ENCODE measurements around the gene GFRA1.

Gene GFRA1

DNA sequence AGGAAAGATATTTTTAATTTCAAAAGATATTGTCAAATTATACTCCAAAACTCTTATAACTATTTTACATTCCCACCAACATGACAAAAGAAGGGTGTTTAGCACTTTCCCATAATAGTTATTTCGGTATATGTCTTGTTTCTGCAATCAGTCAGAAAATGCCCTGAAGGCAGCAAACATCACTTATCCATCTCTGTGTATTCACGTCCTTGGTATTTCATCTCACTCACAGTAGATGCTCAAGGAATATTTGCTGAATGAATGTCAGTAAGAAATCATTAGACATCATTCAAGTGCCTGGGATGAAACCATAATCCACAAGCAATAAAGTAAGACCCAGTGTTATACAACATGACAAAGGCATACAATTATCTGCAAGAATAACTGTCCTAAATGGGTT lies 112.7 kb downstream of the GFRA1 start:
- Histone ChIP-seq H3K4me3 (ENCODE audit: low read length in 2 of 2) (no peak overlapping the region), H3K27ac (ENCODE audit: low read length) (no peak overlapping the region), H3K36me3 (ENCODE audit: control insufficient read depth in 2 of 2, insufficient read depth in 2 of 2, low read length in 2 of 2) (no peaks in the 10 kb centered on the region), H3K9ac (ENCODE audit: low read length in 2 of 2) (no peak overlapping the region), H3K9me3 (ENCODE audit: control insufficient read depth in 2 of 2, low read length in 2 of 2) (no peaks in the 10 kb centered on the region), H3K27me3 (ENCODE audit: control insufficient read depth in 1 of 2, insufficient read depth in 2 of 2, low read length in 2 of 2) (no peaks in the 10 kb centered on the region), H3K4me1 (ENCODE audit: control insufficient read depth, insufficient read depth, low read length) (no peaks in the 10 kb centered on the region)

- H3K27me3 ChIP-seq (ENCODE audit: control insufficient read depth in 1 of 2, insufficient read depth in 2 of 2, low read length in 2 of 2), result no peaks in the 10 kb centered on the region
- H3K36me3 ChIP-seq (ENCODE audit: control insufficient read depth in 2 of 2, insufficient read depth in 2 of 2, low read length in 2 of 2), result no peaks in the 10 kb centered on the region
- H3K9ac ChIP-seq (ENCODE audit: low read length in 2 of 2), result no peak overlapping the region
- no peak overlapping the region for H3K4me3 ChIP-seq (ENCODE audit: low read length in 2 of 2)
- H3K4me1 ChIP-seq (ENCODE audit: control insufficient read depth, insufficient read depth, low read length), result no peaks in the 10 kb centered on the region
- H3K27ac ChIP-seq (ENCODE audit: low read length), result no peak overlapping the region
- H3K9me3 ChIP-seq (ENCODE audit: control insufficient read depth in 2 of 2, low read length in 2 of 2), result no peaks in the 10 kb centered on the region
These were observed 113.8 kb downstream of the GFRA1 start for GRCh38 chr10:116159197-116159596.

GRCh38 chr10:116158036-116158435 lies 115.0 kb downstream of the GFRA1 start:
- Histone ChIP-seq H3K27ac (ENCODE audit: low read length) (no peak overlapping the region), H3K9ac (ENCODE audit: low read length in 2 of 2) (no peak overlapping the region), H3K4me3 (ENCODE audit: low read length in 2 of 2) (no peak overlapping the region), H3K36me3 (ENCODE audit: control insufficient read depth in 2 of 2, insufficient read depth in 2 of 2, low read length in 2 of 2) (no peaks in the 10 kb centered on the region), H3K9me3 (ENCODE audit: control insufficient read depth in 2 of 2, low read length in 2 of 2) (no peaks in the 10 kb centered on the region), H3K27me3 (ENCODE audit: control insufficient read depth in 1 of 2, insufficient read depth in 2 of 2, low read length in 2 of 2) (no peaks in the 10 kb centered on the region), H3K4me1 (ENCODE audit: control insufficient read depth, insufficient read depth, low read length) (no peaks in the 10 kb centered on the region)

DNA sequence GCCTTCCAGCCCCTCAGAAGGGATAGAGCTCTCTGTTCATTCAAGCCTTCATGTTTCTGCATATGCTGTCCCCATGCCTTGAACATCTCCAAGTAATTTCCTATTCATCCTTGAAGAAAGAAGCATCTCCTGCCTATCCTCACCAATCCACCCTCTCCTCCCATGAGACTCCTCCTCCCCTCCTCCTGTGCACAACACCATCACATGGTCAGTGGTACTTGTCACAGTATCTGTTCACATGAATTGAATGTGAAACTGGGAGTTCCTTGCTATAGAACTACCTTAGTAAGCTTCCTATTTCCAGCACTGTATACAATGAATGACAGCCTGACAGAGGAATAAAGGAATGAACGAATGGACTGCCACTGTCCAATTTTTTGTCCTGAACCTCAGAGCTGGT lies 115.5 kb downstream of the GFRA1 start:
- Histone ChIP-seq H3K4me3 (ENCODE audit: low read length in 2 of 2) (no peak overlapping the region), H3K27me3 (ENCODE audit: control insufficient read depth in 1 of 2, insufficient read depth in 2 of 2, low read length in 2 of 2) (no peaks in the 10 kb centered on the region)

DNA sequence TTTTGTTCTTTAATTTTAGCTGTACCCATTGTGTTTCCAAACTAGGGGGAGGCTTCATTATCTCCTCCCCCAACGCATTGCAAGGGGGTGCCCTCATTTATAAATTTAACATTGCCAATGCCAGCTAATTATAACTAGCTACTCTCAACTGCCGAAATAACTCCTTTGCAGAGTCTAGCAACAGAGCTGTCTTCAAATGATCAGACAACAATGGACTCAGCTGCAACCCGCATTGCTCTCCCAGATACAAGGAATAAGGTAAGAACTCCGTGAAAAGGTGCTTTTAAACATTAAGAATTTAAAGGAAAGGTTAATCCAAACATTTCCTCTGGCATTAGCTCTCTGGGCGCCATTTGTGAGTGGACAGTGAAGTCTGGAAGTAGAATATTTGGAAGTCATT lies 116.2 kb downstream of the GFRA1 start:
- Histone ChIP-seq H3K9me3 (ENCODE audit: control insufficient read depth in 2 of 2, low read length in 2 of 2) (no peaks in the 10 kb centered on the region), H3K36me3 (ENCODE audit: control insufficient read depth in 2 of 2, insufficient read depth in 2 of 2, low read length in 2 of 2) (no peaks in the 10 kb centered on the region), H3K27ac (ENCODE audit: low read length) (no peak overlapping the region), H3K27me3 (ENCODE audit: control insufficient read depth in 1 of 2, insufficient read depth in 2 of 2, low read length in 2 of 2) (no peaks in the 10 kb centered on the region), H3K4me1 (ENCODE audit: control insufficient read depth, insufficient read depth, low read length) (no peaks in the 10 kb centered on the region), H3K9ac (ENCODE audit: low read length in 2 of 2) (no peak overlapping the region), H3K4me3 (ENCODE audit: low read length in 2 of 2) (no peak overlapping the region)

More for the DNA sequence above, 115.5 kb downstream of the GFRA1 start:
- Histone ChIP-seq H3K4me1 (ENCODE audit: control insufficient read depth, insufficient read depth, low read length) (no peaks in the 10 kb centered on the region), H3K9ac (ENCODE audit: low read length in 2 of 2) (no peak overlapping the region), H3K36me3 (ENCODE audit: control insufficient read depth in 2 of 2, insufficient read depth in 2 of 2, low read length in 2 of 2) (no peaks in the 10 kb centered on the region), H3K27ac (ENCODE audit: low read length) (no peak overlapping the region), H3K9me3 (ENCODE audit: control insufficient read depth in 2 of 2, low read length in 2 of 2) (no peaks in the 10 kb centered on the region)

DNA sequence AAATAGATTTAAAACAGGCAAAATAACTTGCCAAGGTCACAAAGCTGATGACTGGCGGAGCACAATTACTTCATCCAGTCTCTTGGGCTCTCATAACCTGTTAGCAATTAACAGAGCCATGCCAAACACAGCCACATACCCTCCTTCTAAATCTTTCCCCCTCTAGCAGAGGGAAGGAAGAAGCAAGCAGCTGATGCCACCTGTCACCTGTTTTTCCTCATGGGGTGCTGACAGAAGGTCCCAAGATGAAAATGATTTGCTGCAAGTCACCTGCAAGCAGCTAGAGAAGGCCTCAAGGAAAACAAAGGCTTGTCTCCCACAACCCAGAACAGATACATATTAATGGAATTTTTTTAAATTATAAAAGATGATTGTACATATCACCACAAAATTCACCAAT lies 117.8 kb downstream of the GFRA1 start:
- Histone ChIP-seq H3K27me3 (ENCODE audit: control insufficient read depth in 1 of 2, insufficient read depth in 2 of 2, low read length in 2 of 2) (no peaks in the 10 kb centered on the region), H3K9me3 (ENCODE audit: control insufficient read depth in 2 of 2, low read length in 2 of 2) (no peaks in the 10 kb centered on the region), H3K9ac (ENCODE audit: low read length in 2 of 2) (no peak overlapping the region), H3K36me3 (ENCODE audit: control insufficient read depth in 2 of 2, insufficient read depth in 2 of 2, low read length in 2 of 2) (no peaks in the 10 kb centered on the region), H3K4me3 (ENCODE audit: low read length in 2 of 2) (no peak overlapping the region), H3K27ac (ENCODE audit: low read length) (no peak overlapping the region), H3K4me1 (ENCODE audit: control insufficient read depth, insufficient read depth, low read length) (no peaks in the 10 kb centered on the region)

DNA sequence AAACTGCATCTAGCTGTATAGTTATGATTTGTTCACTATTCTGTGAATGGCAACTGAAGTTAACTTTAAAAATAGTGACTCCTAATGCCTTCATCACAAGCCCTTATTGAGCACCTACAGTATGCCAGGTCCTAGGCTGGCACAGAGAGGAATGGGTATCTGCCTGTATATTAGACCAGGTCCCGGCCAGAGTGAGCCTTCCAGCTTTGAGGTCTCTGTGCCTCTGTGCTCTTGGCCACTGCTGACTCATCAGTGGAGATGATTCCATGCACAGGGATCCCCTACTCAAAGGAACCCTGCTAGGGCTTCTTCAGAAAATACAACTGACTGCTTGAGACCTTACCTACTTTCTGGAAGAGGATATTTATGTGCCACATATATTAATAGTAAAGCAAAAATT lies 118.4 kb downstream of the GFRA1 start:
- H3K27ac ChIP-seq (ENCODE audit: low read length), result no peak overlapping the region
- H3K9me3 ChIP-seq (ENCODE audit: control insufficient read depth in 2 of 2, low read length in 2 of 2), result no peaks in the 10 kb centered on the region
- H3K36me3 ChIP-seq (ENCODE audit: control insufficient read depth in 2 of 2, insufficient read depth in 2 of 2, low read length in 2 of 2), result no peaks in the 10 kb centered on the region
- H3K9ac ChIP-seq (ENCODE audit: low read length in 2 of 2), result no peak overlapping the region
- H3K27me3 ChIP-seq (ENCODE audit: control insufficient read depth in 1 of 2, insufficient read depth in 2 of 2, low read length in 2 of 2), result no peaks in the 10 kb centered on the region
- no peaks in the 10 kb centered on the region for H3K4me1 ChIP-seq (ENCODE audit: control insufficient read depth, insufficient read depth, low read length)
- H3K4me3 ChIP-seq (ENCODE audit: low read length in 2 of 2), result no peak overlapping the region

- H3K9me3 ChIP-seq (ENCODE audit: control insufficient read depth in 2 of 2, low read length in 2 of 2), result no peaks in the 10 kb centered on the region
- no peaks in the 10 kb centered on the region for H3K27me3 ChIP-seq (ENCODE audit: control insufficient read depth in 1 of 2, insufficient read depth in 2 of 2, low read length in 2 of 2)
- no peak overlapping the region for H3K27ac ChIP-seq (ENCODE audit: low read length)
- H3K36me3 ChIP-seq (ENCODE audit: control insufficient read depth in 2 of 2, insufficient read depth in 2 of 2, low read length in 2 of 2), result no peaks in the 10 kb centered on the region
- H3K4me3 ChIP-seq (ENCODE audit: low read length in 2 of 2), result no peak overlapping the region
- no peak overlapping the region for H3K9ac ChIP-seq (ENCODE audit: low read length in 2 of 2)
- H3K4me1 ChIP-seq (ENCODE audit: control insufficient read depth, insufficient read depth, low read length), result no peaks in the 10 kb centered on the region
These were observed 121.9 kb downstream of the GFRA1 start for GRCh38 chr10:116151076-116151475.

- Histone ChIP-seq H3K27ac (ENCODE audit: low read length) (no peak overlapping the region), H3K9me3 (ENCODE audit: control insufficient read depth in 2 of 2, low read length in 2 of 2) (no peaks in the 10 kb centered on the region), H3K9ac (ENCODE audit: low read length in 2 of 2) (no peak overlapping the region), H3K4me3 (ENCODE audit: low read length in 2 of 2) (no peak overlapping the region), H3K27me3 (ENCODE audit: control insufficient read depth in 1 of 2, insufficient read depth in 2 of 2, low read length in 2 of 2) (no peaks in the 10 kb centered on the region), H3K36me3 (ENCODE audit: control insufficient read depth in 2 of 2, insufficient read depth in 2 of 2, low read length in 2 of 2) (no peaks in the 10 kb centered on the region), H3K4me1 (ENCODE audit: control insufficient read depth, insufficient read depth, low read length) (no peaks in the 10 kb centered on the region)
These were observed 122.4 kb downstream of the GFRA1 start for GRCh38 chr10:116150606-116151005.

DNA sequence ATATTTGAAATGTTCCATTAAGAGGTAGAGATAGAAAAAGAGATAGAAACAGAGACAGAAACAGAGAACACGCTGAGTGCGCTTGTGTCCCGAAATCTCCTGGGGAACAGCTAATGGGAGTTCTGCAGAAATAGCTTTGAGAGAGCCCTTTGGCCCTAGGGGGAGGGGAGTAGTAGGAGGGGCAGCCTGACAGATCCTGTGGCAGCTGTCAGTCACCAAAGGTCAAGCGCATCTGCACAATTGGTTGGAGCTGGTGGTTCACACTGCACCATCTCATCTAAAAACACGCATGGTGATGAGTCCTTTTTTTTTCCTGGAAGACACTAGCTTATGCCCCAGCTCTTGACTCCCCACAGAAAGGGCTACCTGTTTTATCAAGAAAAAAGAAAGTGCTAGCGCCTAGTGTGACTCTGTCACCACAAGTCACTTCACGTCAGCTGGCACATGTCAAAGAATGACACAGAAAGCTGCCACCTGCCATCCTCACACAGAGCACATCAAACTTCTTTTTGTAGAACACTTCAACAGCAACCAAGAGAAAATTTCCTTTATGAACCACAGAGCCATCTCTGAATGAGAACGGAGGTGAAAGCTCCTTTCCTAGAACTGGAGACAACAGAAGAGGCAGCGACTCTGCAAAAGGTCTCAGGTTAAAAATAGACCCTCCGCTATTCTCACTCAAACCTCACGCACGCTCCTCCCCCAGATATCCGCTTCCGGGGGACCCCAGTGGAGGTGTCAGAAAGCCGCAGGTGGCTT lies 125.7 kb downstream of the GFRA1 start:
- H3K27ac ChIP-seq (ENCODE audit: low read length), result no peak overlapping the region
- no peak overlapping the region for H3K4me3 ChIP-seq (ENCODE audit: low read length in 2 of 2)
- H3K36me3 ChIP-seq (ENCODE audit: control insufficient read depth in 2 of 2, insufficient read depth in 2 of 2, low read length in 2 of 2), result no peaks in the 10 kb centered on the region
- no peaks in the 10 kb centered on the region for H3K27me3 ChIP-seq (ENCODE audit: control insufficient read depth in 1 of 2, insufficient read depth in 2 of 2, low read length in 2 of 2)
- no peaks in the 10 kb centered on the region for H3K4me1 ChIP-seq (ENCODE audit: control insufficient read depth, insufficient read depth, low read length)
- no peaks in the 10 kb centered on the region for H3K9me3 ChIP-seq (ENCODE audit: control insufficient read depth in 2 of 2, low read length in 2 of 2)
- H3K9ac ChIP-seq (ENCODE audit: low read length in 2 of 2), result no peak overlapping the region

- no peak overlapping the region for H3K27ac ChIP-seq (ENCODE audit: low read length)
- no peaks in the 10 kb centered on the region for H3K36me3 ChIP-seq (ENCODE audit: control insufficient read depth in 2 of 2, insufficient read depth in 2 of 2, low read length in 2 of 2)
- H3K27me3 ChIP-seq (ENCODE audit: control insufficient read depth in 1 of 2, insufficient read depth in 2 of 2, low read length in 2 of 2), result no peaks in the 10 kb centered on the region
- H3K9me3 ChIP-seq (ENCODE audit: control insufficient read depth in 2 of 2, low read length in 2 of 2), result no peaks in the 10 kb centered on the region
- H3K4me1 ChIP-seq (ENCODE audit: control insufficient read depth, insufficient read depth, low read length), result no peaks in the 10 kb centered on the region
- no peak overlapping the region for H3K9ac ChIP-seq (ENCODE audit: low read length in 2 of 2)
- H3K4me3 ChIP-seq (ENCODE audit: low read length in 2 of 2), result no peak overlapping the region
These were observed 126.5 kb downstream of the GFRA1 start for GRCh38 chr10:116146372-116147140.
